WTC11 (cell line): ENCODE data around the gene CEP19. TPM values are rescaled to one million over a fixed set of nuclear protein-coding genes. Genes with fewer than 3 reads are reported as not detected.

Experiments
- ATAC-seq: fragments of 200-7000 bp; cut with Tn5 transposase; 2 replicates; pipeline ENCODE4 v1.10.0; 2021; ENCODE audit warnings: mild to moderate bottlenecking, moderate library complexity
- Bru-seq: library from RNA; stranded (reverse); fragments of 400-500 nt; gene quantifications from one replicate; lab custom pipeline; 2021; lab: Mats Ljungman, UMichigan
- CTCF ChIA-PET: fragments of 300-600 bp; sonication (Branson Sonifier 250); formaldehyde crosslinking; loops from one replicate; lab custom pipeline; 2021; ENCODE audit warnings: antibody characterized with exemption; lab: Charles Lee
- POLR2A ChIA-PET: fragments of 350-600 bp; sonication (Branson Sonifier 250); formaldehyde crosslinking; loops from one replicate; lab custom pipeline; 2021; ENCODE audit warnings: antibody characterized with exemption; lab: Charles Lee
- DNase-seq: peaks from one replicate; pipeline ENCODE4 v3.0.0; 2021; ENCODE audit warnings: low spot score
- H3K27ac Mint-ChIP-seq: 2 replicates; pipeline ENCODE4 v1.8.0; 2021; ENCODE audit warnings: mixed read lengths
- H3K27me3 Mint-ChIP-seq: 2 replicates; pipeline ENCODE4 v1.8.0; 2021; ENCODE audit warnings: low read depth, mild to moderate bottlenecking, moderate library complexity, mixed read lengths
- H3K36me3 Mint-ChIP-seq: 2 replicates; pipeline ENCODE4 v1.8.0; 2021; ENCODE audit warnings: mixed read lengths
- H3K4me1 Mint-ChIP-seq: 2 replicates; pipeline ENCODE4 v1.8.0; 2022; ENCODE audit warnings: mixed read lengths
- H3K4me3 Mint-ChIP-seq: 2 replicates; pipeline ENCODE4 v1.8.0; 2021; ENCODE audit warnings: mild to moderate bottlenecking, moderate library complexity, mixed read lengths
- H3K9me3 Mint-ChIP-seq: 2 replicates; pipeline ENCODE4 v1.8.0; 2021; ENCODE audit warnings: mixed read lengths
- E2F5 ChIP-seq: sonication (generic); formaldehyde crosslinking; IDR thresholded peaks from 2 replicates; pipeline ENCODE4 v1.8.1; 2022; ENCODE audit warnings: mild to moderate bottlenecking, moderate library complexity, missing genetic modification reagents
- ETV6 ChIP-seq: sonication (generic); formaldehyde crosslinking; IDR thresholded peaks from 2 replicates; pipeline ENCODE4 v1.8.1; 2022; ENCODE audit warnings: mild to moderate bottlenecking, missing genetic modification reagents
- FOXK1 ChIP-seq: sonication (generic); formaldehyde crosslinking; IDR thresholded peaks from 2 replicates; pipeline ENCODE4 v1.8.0; 2022; ENCODE audit warnings: mild to moderate bottlenecking, moderate library complexity, missing genetic modification reagents
- FOXP1 ChIP-seq: sonication (generic); formaldehyde crosslinking; IDR thresholded peaks from 2 replicates; pipeline ENCODE4 v1.8.0; 2022; ENCODE audit warnings: missing genetic modification reagents, mild to moderate bottlenecking, moderate library complexity, borderline replicate concordance
- GABPB1 ChIP-seq: sonication (generic); formaldehyde crosslinking; IDR thresholded peaks from 2 replicates; pipeline ENCODE4 v1.8.1; 2023; ENCODE audit warnings: mild to moderate bottlenecking, missing genetic modification reagents
- HMGXB4 ChIP-seq: sonication (generic); formaldehyde crosslinking; IDR thresholded peaks from 2 replicates; pipeline ENCODE4 v1.8.1; 2023; ENCODE audit warnings: mild to moderate bottlenecking, moderate library complexity, missing genetic modification reagents
- KAT7 ChIP-seq: sonication (generic); formaldehyde crosslinking; IDR thresholded peaks from 2 replicates; pipeline ENCODE4 v1.8.1; 2023; ENCODE audit warnings: missing genetic modification reagents, mild to moderate bottlenecking, borderline replicate concordance
- SP1 ChIP-seq: sonication (generic); formaldehyde crosslinking; conservative IDR thresholded peaks from 2 replicates; pipeline ENCODE4 v1.8.1; 2022; ENCODE audit warnings: missing genetic modification reagents
- TEAD1 ChIP-seq: sonication (generic); formaldehyde crosslinking; IDR thresholded peaks from 2 replicates; pipeline ENCODE4 v1.8.0; 2022; ENCODE audit warnings: mild to moderate bottlenecking, missing genetic modification reagents
- TP53 ChIP-seq: sonication (generic); formaldehyde crosslinking; IDR thresholded peaks from 2 replicates; pipeline ENCODE4 v1.8.1; 2023; ENCODE audit warnings: mild to moderate bottlenecking, missing genetic modification reagents
- ZNF232 ChIP-seq: sonication (generic); formaldehyde crosslinking; IDR thresholded peaks from 2 replicates; pipeline ENCODE4 v1.8.0; 2022; ENCODE audit warnings: mild to moderate bottlenecking, missing genetic modification reagents
- ZNF423 ChIP-seq: fragments of 250-450 bp; sonication (Bioruptor Pico); IDR thresholded peaks from 2 replicates; pipeline ENCODE4 v2.1.2; 2022; ENCODE audit warnings: mild to moderate bottlenecking, moderate library complexity
- long read RNA-seq, 3 experiments: library from RNA in 1 of 3; library from capped mRNA in 1 of 3; library from polyadenylated mRNA in 1 of 3; unstranded in 2 of 3; stranded (forward) in 1 of 3; transcript quantifications; one replicate each; pipeline ENCODE4 v2.0.0, GENCODE V29; 2021
- total RNA-seq: library from RNA; stranded (reverse); gene quantifications from 3 replicates; pipeline ENCODE4 v1.2.3, GENCODE V29; 2021
- TF ChIP-seq, protein P1 (sequence below): fragments of 250-450 bp; sonication (Bioruptor Pico); IDR thresholded peaks from 2 replicates; pipeline ENCODE4 v1.9.0; 2021; ENCODE audit warnings: mild to moderate bottlenecking
- TF ChIP-seq, protein P2 (sequence below): sonication (generic); formaldehyde crosslinking; IDR thresholded peaks from 2 replicates; pipeline ENCODE4 v1.8.0; 2022; ENCODE audit warnings: missing genetic modification reagents

CEP19 gene, protein sequence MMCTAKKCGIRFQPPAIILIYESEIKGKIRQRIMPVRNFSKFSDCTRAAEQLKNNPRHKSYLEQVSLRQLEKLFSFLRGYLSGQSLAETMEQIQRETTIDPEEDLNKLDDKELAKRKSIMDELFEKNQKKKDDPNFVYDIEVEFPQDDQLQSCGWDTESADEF
- total RNA-seq: 1.4 to 1.5 TPM (median 1.4 TPM) in 3 replicates
- percentile 47 among the genes with signal in this experiment for Bru-seq, nascent RNA
- long read RNA-seq, experiment 1, transcript CEP19-202 (3 exons, 2,201 nt): major isoform, 5 of 7 reads
- long read RNA-seq, experiment 1, partial matches to known transcripts: 0 of 7 reads
- long read RNA-seq, experiment 1, other reads (novel, unspliced or antisense): 2 of 7 reads
- long read RNA-seq, experiment 2: 0 reads
- long read RNA-seq, experiment 3, partial matches to known transcripts: 0 of 2 reads
- long read RNA-seq, experiment 3, other reads (novel, unspliced or antisense): 1 of 2 reads

DNA sequence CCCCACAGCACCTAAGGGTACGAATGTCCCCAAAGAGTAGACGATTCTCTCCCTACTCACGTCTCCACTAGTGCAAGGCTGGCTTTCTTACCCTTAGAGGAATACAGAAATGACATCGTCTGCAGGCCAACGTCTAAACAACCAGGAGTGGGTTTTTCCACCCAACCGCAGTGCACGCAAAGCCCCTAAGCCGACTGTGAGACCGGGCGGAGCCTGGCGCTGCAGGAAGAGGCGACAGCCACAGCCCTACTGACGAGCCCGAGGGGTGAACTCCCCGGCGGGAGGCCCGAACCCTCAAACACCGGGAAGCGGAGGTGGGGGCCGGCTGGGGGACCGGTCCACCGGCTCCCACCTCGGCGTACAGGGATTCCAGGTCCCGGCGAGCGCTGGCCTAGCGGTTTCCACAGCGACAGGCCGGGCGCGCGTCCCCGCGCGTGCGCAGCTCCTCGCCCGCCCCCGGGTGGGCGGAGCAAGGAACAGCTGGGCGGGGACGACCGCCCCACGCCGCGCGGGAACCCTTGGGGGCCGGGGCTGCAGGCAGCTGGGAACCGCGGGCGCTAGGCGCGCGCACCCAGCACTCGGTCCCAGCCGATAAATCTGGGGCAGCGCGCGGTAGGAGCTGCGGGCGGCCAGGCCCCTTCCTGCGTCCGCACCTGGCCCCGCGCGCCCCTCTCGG is at the start of gene CEP19, which contains the start of gene PIGX:
CEP19 (minus strand) TSS at position 413 of the 676 bp plus-strand sequence. CDS start 3,593 bp downstream, outside the sequence.
PIGX (plus strand) TSS at position 540 of the 676 bp plus-strand sequence.
- peaks cover 20% of the 10 kb centered on the region for H3K27me3 Mint-ChIP-seq
- H3K27ac Mint-ChIP-seq: no peak within 1 kb of the TSS; the same call in 1 of the 2 replicates
- no peaks in the 10 kb centered on the region for H3K36me3 Mint-ChIP-seq
- DNase-seq: peak; percentile 65
- H3K9me3 Mint-ChIP-seq: no peaks in the 10 kb centered on the region
- H3K4me1 Mint-ChIP-seq: peaks cover 9% of the 10 kb centered on the region
- H3K4me3 Mint-ChIP-seq: peak within 1 kb of the TSS; percentile 88
- peak; percentile 78 for ATAC-seq
- POLR2A ChIA-PET: interaction anchor here (0.9 to 1.3 kb wide), 3 partner anchors 79 to 156 kb away, joined by 3 to 5 read pairs (median 3); partner anchors contain the start of genes FBXO45, SENP5 and WDR53
- TF ChIP-seq KAT7 (CRISPR knock-in tag) (peak; percentile 56; the same call in 1 of the 2 replicates), ETV6 (CRISPR knock-in tag) (0 out of 2 replicates have a peak, but pooled peaks have one; percentile 55), TEAD1 (CRISPR knock-in tag) (no peak; the same call in 1 of the 2 replicates), GABPB1 (CRISPR knock-in tag) (peak; percentile 32; the same call in 1 of the 2 replicates), E2F5 (CRISPR knock-in tag) (0 out of 2 replicates have a peak, but pooled peaks have one; percentile 46), TP53 (no peak), ZNF423 (peak; percentile 69), FOXP1 (CRISPR knock-in tag) (peak; percentile 35; the same call in 1 of the 2 replicates), HMGXB4 (CRISPR knock-in tag) (peak; percentile 45; the same call in 1 of the 2 replicates), FOXK1 (peak; percentile 18; the same call in 1 of the 2 replicates), SP1 (peak; percentile 67)
- TF ChIP-seq, protein P1, sequence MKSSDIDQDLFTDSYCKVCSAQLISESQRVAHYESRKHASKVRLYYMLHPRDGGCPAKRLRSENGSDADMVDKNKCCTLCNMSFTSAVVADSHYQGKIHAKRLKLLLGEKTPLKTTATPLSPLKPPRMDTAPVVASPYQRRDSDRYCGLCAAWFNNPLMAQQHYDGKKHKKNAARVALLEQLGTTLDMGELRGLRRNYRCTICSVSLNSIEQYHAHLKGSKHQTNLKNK (CRISPR knock-in tag): no peak
- TF ChIP-seq, protein P2, sequence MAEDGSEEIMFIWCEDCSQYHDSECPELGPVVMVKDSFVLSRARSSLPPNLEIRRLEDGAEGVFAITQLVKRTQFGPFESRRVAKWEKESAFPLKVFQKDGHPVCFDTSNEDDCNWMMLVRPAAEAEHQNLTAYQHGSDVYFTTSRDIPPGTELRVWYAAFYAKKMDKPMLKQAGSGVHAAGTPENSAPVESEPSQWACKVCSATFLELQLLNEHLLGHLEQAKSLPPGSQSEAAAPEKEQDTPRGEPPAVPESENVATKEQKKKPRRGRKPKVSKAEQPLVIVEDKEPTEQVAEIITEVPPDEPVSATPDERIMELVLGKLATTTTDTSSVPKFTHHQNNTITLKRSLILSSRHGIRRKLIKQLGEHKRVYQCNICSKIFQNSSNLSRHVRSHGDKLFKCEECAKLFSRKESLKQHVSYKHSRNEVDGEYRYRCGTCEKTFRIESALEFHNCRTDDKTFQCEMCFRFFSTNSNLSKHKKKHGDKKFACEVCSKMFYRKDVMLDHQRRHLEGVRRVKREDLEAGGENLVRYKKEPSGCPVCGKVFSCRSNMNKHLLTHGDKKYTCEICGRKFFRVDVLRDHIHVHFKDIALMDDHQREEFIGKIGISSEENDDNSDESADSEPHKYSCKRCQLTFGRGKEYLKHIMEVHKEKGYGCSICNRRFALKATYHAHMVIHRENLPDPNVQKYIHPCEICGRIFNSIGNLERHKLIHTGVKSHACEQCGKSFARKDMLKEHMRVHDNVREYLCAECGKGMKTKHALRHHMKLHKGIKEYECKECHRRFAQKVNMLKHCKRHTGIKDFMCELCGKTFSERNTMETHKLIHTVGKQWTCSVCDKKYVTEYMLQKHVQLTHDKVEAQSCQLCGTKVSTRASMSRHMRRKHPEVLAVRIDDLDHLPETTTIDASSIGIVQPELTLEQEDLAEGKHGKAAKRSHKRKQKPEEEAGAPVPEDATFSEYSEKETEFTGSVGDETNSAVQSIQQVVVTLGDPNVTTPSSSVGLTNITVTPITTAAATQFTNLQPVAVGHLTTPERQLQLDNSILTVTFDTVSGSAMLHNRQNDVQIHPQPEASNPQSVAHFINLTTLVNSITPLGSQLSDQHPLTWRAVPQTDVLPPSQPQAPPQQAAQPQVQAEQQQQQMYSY: no peak
- CTCF ChIA-PET: interaction anchor here (1.7 kb wide), 1 partner anchor 102 kb away, joined by 6 read pairs; no protein-coding TSS in a partner anchor

DNA sequence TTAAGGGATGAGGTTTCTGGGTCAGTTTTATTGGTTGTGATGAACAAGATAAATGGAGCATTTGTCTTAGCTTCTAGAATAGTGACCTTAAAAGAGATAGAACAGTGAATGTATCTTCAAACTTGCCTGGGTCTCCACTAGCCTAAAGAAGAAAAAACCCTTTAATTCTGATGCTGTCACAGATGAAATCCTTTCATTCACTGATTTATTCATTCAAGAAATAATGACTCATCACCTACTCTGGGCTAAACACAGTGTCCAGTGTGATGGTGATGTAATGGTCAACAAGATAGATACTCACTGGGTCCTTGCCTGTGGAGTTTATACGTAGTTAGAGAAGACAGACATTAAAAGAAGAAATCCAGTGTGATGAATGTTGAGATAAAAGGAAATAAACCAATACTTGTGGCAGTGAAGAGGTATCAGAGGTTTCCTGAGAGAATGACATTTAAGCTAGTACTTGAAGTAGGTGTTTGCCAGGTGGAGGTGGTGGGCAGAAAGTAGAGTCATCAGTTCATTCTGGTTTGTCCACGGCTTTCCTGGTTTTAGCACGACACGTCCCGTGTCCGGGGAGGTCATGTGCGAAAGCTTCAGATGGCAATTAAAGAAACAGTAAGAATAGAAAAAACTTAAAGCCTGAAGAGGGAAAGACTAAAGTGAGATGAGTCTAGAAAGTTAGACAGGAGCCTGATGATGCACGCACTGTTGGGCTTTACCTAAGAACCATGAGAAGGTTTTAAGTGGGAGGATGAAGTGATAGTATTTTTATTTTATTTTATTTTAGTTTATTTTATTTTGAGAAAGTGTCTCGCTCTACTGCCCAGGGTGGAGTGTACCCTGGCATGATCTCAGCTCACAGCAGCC is 46.1 kb upstream of the CEP19 start:
- H3K27ac Mint-ChIP-seq: peak overlapping the region; percentile 54; the same call in 1 of the 2 replicates

More for the DNA sequence above, 46.1 kb upstream of the CEP19 start:
- CTCF ChIA-PET: no interaction called here
- POLR2A ChIA-PET: interaction anchor here (0.7 kb wide), 1 partner anchor 19 kb away, joined by 3 read pairs; the partner anchor contains the start of gene PAK2
- DNase-seq (no peak), ATAC-seq (no peak)
- no peak for TF ChIP-seq ZNF232 (CRISPR knock-in tag)
- TF ChIP-seq TP53: no peak
- H3K9me3 Mint-ChIP-seq: peaks cover 28% of the 10 kb centered on the region
- peaks cover 19% of the 10 kb centered on the region for H3K4me1 Mint-ChIP-seq
- no peak overlapping the region for H3K4me3 Mint-ChIP-seq
- H3K27me3 Mint-ChIP-seq: no peaks in the 10 kb centered on the region
- H3K36me3 Mint-ChIP-seq: peaks cover 69% of the 10 kb centered on the region
